Activated B cell treated with CpG ODN at 0.5 μM for 24 hours (primary cell): ENCODE data around the gene FAM83E. TPM values are rescaled to one million over a fixed set of nuclear protein-coding genes. Genes with fewer than 3 reads are reported as not detected.
A peak's percentile ranks its signal among the peaks of the same experiment; 100 is the strongest.

Source experiments
- ATAC-seq: fragments of 200-7000 bp; cut with Tn5 transposase; one replicate; pipeline ENCODE4 v1.10.0; 2021; ENCODE audit warnings: low read depth, mild to moderate bottlenecking, moderate library complexity
- CTCF ChIA-PET: fragments of 350-600 bp; sonication (Branson Sonifier 250); formaldehyde crosslinking; loops from one replicate; lab custom pipeline; 2021; ENCODE audit warnings: antibody characterized with exemption; lab: Charles Lee
- POLR2A ChIA-PET: fragments of 350-600 bp; sonication (Branson Sonifier 250); formaldehyde crosslinking; loops from one replicate; lab custom pipeline; 2021; ENCODE audit warnings: antibody characterized with exemption; lab: Charles Lee
- DNase-seq: peaks from one replicate; pipeline ENCODE4 v3.0.0; 2022
- H3K27ac Mint-ChIP-seq: one replicate; pipeline ENCODE4 v1.8.0; 2020; ENCODE audit warnings: mixed read lengths
- H3K27me3 Mint-ChIP-seq: one replicate; pipeline ENCODE4 v1.8.0; 2021; ENCODE audit warnings: mixed read lengths
- H3K36me3 Mint-ChIP-seq: one replicate; pipeline ENCODE4 v1.8.0; 2021; ENCODE audit warnings: low read depth, mixed read lengths
- H3K4me1 Mint-ChIP-seq: one replicate; pipeline ENCODE4 v1.8.0; 2021; ENCODE audit warnings: mixed read lengths
- H3K4me3 Mint-ChIP-seq: one replicate; pipeline ENCODE4 v1.8.0; 2020; ENCODE audit warnings: mild to moderate bottlenecking, mixed read lengths
- H3K9me3 Mint-ChIP-seq: one replicate; pipeline ENCODE4 v1.8.0; 2020; ENCODE audit warnings: mixed read lengths
- intact Hi-C: fragments of 100-400 bp; cut with micrococcal nuclease; formaldehyde crosslinking; loops from one replicate; pipeline ENCODE4 v1.15.1; 2024
- total RNA-seq: library from RNA; stranded (reverse); gene quantifications from 2 replicates; pipeline ENCODE4 v1.2.3, GENCODE V29; 2022
- TF ChIP-seq, protein P1 (sequence below): fragments of 200-600 bp; IDR thresholded peaks from one replicate; pipeline ENCODE4 v1.8.0; 2022; ENCODE audit warnings: antibody characterized with exemption, mild to moderate bottlenecking

FAM83E gene
- total RNA-seq, 1 donor from 2014 or later: 5.6 TPM

DNA sequence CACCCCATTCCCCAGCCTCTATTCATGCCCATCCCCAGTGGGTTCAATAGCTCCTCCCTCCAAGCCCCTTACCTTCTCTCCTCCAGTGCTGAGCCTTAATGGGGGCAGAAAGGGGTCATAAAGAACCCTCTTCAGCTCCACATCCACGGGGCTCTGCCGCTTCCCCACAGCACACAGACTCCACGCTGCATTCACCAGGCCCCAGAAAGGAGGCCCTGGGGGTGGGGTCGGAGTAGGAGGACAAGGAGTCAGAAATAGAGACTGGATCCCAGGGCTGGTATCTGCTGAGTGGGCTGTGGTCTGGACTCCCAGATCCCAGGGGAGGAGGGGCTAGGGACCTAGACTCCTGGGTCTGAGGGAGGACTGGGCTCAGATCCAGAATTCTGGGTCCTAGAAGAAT is 29.5 kb upstream of the FAM83E start:
- no peak overlapping the region for H3K27ac Mint-ChIP-seq
- H3K27me3 Mint-ChIP-seq: no peaks in the 10 kb centered on the region
- H3K4me1 Mint-ChIP-seq: peaks cover 52% of the 10 kb centered on the region
- TF ChIP-seq, protein P1, sequence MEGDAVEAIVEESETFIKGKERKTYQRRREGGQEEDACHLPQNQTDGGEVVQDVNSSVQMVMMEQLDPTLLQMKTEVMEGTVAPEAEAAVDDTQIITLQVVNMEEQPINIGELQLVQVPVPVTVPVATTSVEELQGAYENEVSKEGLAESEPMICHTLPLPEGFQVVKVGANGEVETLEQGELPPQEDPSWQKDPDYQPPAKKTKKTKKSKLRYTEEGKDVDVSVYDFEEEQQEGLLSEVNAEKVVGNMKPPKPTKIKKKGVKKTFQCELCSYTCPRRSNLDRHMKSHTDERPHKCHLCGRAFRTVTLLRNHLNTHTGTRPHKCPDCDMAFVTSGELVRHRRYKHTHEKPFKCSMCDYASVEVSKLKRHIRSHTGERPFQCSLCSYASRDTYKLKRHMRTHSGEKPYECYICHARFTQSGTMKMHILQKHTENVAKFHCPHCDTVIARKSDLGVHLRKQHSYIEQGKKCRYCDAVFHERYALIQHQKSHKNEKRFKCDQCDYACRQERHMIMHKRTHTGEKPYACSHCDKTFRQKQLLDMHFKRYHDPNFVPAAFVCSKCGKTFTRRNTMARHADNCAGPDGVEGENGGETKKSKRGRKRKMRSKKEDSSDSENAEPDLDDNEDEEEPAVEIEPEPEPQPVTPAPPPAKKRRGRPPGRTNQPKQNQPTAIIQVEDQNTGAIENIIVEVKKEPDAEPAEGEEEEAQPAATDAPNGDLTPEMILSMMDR: no peak
- H3K36me3 Mint-ChIP-seq: peaks cover 2% of the 10 kb centered on the region
- intact Hi-C loops: no loop called here
- CTCF ChIA-PET: interaction anchor here (1.6 to 2.4 kb wide), 5 partner anchors 10 to 198 kb away, joined by 3 to 15 read pairs (median 11); no protein-coding TSS in a partner anchor
- no peak for DNase-seq
- no peak for ATAC-seq
- POLR2A ChIA-PET: interaction anchor here (0.5 to 2.7 kb wide), 6 partner anchors 20 to 1820 kb away, joined by 3 to 30 read pairs (median 4); partner anchors contain the start of genes RPL18, RUVBL2 and SPHK2
- no peak overlapping the region for H3K4me3 Mint-ChIP-seq
- no peaks in the 10 kb centered on the region for H3K9me3 Mint-ChIP-seq

DNA sequence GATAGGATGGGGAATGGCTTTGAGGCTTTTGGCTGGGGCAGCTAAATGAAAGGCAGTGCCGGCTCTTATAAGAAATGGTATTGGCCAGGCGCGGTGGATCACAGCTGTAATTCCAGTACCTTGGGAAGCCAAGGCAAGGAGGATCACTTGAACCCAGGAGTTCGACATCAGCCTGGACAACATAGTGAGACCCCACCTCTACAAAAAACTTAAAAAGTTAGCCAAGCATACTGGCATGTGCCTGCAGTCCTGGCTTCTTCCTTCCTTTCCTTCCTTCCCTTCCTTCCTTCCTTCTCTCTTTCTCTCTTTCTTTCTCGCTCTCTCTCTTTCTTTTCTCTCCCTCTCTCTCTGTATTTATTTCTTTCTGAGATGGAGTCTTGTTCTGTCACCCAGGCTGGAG is 28.0 kb upstream of the FAM83E start:
- intact Hi-C loops: no loop called here
- no peak for ATAC-seq
- DNase-seq: no peak
- ChIA-PET CTCF (no interaction called here), POLR2A (interaction anchor here (0.7 to 1.1 kb wide), 2 partner anchors 16 to 24 kb away, joined by 3 to 4 read pairs; partner anchors contain the start of genes RPL18 and SPHK2)
- peaks cover 5% of the 10 kb centered on the region for H3K36me3 Mint-ChIP-seq
- peak overlapping the region; percentile 7 for H3K27ac Mint-ChIP-seq
- peaks cover 55% of the 10 kb centered on the region for H3K4me1 Mint-ChIP-seq
- H3K27me3 Mint-ChIP-seq: no peaks in the 10 kb centered on the region
- TF ChIP-seq, protein P1: no peak
- no peak overlapping the region for H3K4me3 Mint-ChIP-seq
- no peaks in the 10 kb centered on the region for H3K9me3 Mint-ChIP-seq

DNA sequence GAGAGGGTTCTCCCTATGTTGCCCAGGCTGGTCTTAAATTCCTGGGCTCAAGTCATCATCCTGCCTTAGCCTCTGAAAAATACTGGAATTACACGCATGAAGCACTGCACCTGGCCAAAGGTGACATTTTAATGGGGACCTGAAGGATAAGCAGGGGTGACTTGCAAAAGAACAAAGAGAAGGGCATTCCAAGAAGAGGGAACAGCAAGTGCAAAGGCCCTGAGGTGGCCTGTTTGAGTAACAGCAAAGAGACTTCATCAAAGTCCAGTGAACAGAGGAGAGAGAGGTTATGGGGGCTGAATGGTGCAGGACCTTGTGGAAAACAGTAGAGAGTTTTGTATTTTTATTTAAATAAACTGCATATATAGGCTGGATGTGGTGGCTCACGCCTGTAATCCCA is 27.0 kb upstream of the FAM83E start:
- intact Hi-C loops: no loop called here
- ChIA-PET POLR2A (interaction anchor here (0.6 to 0.8 kb wide), 3 partner anchors 18 to 384 kb away, joined by 3 to 14 read pairs (median 5); no protein-coding TSS in a partner anchor), CTCF (no interaction called here)
- TF ChIP-seq, protein P1: no peak
- Mint-ChIP-seq H3K4me3 (no peak overlapping the region), H3K36me3 (peaks cover 5% of the 10 kb centered on the region), H3K27ac (peak overlapping the region; percentile 27), H3K4me1 (peaks cover 46% of the 10 kb centered on the region), H3K9me3 (no peaks in the 10 kb centered on the region), H3K27me3 (no peaks in the 10 kb centered on the region)
- ATAC-seq (no peak), DNase-seq (no peak)

DNA sequence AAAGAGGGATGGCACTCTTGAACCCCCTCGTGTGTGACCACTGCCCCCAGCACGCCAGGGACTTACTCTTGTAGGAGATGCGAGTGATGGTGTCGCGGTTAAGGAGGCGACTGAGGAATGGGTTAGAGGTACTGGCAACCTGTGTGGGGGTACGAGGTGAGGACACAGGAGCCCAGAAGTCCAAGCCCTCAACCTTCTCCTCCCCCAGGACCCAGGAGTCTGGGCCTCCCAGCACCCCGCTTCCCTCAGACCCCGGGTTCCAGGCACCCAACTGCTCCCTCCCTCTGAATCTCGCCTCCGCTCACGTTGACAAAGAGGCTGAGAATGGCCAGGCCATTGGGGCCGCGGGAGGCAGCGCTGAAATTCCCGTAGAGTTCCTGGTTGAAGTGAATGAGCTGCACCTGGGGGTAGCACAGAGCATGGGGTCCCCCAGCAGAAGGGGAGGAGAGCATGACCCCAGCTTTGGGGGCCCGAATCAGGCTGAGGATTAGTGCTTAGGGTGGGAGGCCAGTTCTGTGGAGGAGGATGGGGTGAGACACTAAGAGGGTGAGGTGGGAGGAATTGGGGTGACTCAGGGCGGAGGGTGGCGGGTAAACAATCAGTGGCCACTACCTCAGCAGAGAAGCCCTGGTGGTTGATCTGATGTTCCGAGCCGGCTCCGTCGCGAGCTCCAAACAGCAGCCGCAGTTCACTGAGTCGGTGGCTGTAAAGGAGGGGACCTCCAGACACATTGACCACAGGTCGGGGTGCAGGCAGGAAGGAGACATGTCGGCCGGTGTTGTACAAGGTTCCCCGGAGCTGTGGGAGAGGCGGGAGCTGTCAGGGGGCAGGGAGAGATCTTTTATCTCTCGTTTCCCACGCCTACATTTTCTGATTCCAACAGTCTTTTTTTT is 24.9 kb upstream of the FAM83E start:
- TF ChIP-seq, protein P1: no peak
- DNase-seq: no peak
- peaks cover 6% of the 10 kb centered on the region for H3K36me3 Mint-ChIP-seq
- no peaks in the 10 kb centered on the region for H3K9me3 Mint-ChIP-seq
- no peak for ATAC-seq
- H3K4me3 Mint-ChIP-seq: peak overlapping the region; percentile 7
- peak overlapping the region; percentile 68 for H3K27ac Mint-ChIP-seq
- ChIA-PET CTCF (no interaction called here), POLR2A (interaction anchor here (0.7 to 4.8 kb wide), 4 partner anchors 16 to 528 kb away, joined by 4 to 67 read pairs (median 28); partner anchors contain the start of genes RPL18 and SPHK2)
- H3K27me3 Mint-ChIP-seq: no peaks in the 10 kb centered on the region
- intact Hi-C loops: loop anchor here (2.0 to 10.0 kb wide), 7 partner anchors 99 to 1237 kb away; partner anchors contain the start of genes AKT1S1, C19orf73, LIN7B and PPFIA3
- H3K4me1 Mint-ChIP-seq: peaks cover 50% of the 10 kb centered on the region
